ENCODE data around the gene IVD. TPM values are rescaled to one million over a fixed set of nuclear protein-coding genes. Genes with fewer than 3 reads are reported as not detected.

IVD gene
- total and polyA plus RNA-seq, 2 donors from 2014 or later: 76.9 to 83.0 TPM

DNA sequence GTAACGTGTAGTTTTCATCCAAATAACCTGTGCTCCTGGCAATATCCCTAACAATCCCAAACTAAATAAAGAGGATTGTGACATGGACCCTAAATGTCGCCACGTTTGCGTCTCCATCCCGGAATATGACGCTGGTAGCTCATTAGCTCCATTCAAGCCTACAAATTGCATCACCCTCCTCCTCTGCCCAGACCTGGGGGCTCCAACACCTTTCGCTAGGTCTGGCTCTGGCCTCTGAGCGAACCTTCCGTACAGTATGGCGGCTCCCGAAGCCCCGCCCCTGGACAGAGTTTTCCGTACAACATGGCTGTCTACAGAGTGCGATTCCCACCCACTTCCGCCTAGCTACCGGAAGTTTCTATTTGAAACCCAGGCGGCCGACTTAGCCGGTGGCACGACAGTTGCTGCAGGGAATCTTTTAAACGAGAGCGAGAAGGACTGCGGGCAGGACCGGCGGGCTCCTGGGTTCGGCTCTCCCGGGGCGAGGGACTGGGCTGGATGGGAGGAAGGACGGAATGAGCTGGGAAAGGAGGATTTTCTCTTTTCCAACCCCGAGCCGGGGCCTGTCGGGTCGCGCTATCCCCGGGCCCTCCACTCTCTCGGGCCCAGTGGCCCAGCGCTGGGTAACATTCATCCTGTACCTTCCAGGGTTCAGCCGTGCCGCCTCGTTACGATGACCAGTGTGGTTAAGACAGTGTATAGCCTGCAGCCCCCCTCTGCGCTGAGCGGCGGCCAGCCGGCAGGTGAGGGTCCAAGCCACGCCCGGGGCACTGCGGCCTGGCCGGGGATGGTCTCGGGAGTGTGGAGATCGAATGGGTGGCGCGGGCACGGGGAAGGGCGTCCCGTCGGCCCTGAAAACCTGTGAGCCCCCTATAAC, 22.8 kb upstream of the IVD start, which contains the start of gene KNSTRN:
TSS of gene KNSTRN (plus strand) at position 142 of the 877 bp plus-strand sequence. CDS start at position 257, 115 bp downstream.
- H3K4me3 ChIP-seq (ENCODE audit: low read length in 3 of 3): peak within 1 kb of the TSS; percentile 74 to 87 (median 86)
- peak within 1 kb of the TSS; percentile 57 to 73 (median 65) for H3K9ac ChIP-seq (ENCODE audit: low read length in 3 of 3)
- FAIRE-seq (no peak), DNase-seq (peak; percentile 93 to 97 (median 95))
- peaks cover 0 to 7% (median 5%) of the 10 kb centered on the region in 3 donors for H3K36me3 ChIP-seq (ENCODE audit: control insufficient read depth in 2 of 3, insufficient read depth in 3 of 3, low read length in 3 of 3)
- no peaks in the 10 kb centered on the region for H3K9me3 ChIP-seq (ENCODE audit: control insufficient read depth in 2 of 3, insufficient read depth in 1 of 3, low read length in 3 of 3)
- H3K4me1 ChIP-seq (ENCODE audit: control insufficient read depth in 2 of 3, insufficient read depth in 2 of 3, low read depth in 1 of 3, low read length in 3 of 3): peaks cover 0 to 11% (median 9%) of the 10 kb centered on the region in 3 donors
- no peak within 1 kb of the TSS for H3K27ac ChIP-seq (ENCODE audit: low read depth in 2 of 2, low read length in 2 of 2)
- no peaks in the 10 kb centered on the region for H3K27me3 ChIP-seq (ENCODE audit: control insufficient read depth, insufficient read depth, low read length)
- intact Hi-C loops (cut with DNase I): no loop called here
- TF ChIP-seq, protein P1, sequence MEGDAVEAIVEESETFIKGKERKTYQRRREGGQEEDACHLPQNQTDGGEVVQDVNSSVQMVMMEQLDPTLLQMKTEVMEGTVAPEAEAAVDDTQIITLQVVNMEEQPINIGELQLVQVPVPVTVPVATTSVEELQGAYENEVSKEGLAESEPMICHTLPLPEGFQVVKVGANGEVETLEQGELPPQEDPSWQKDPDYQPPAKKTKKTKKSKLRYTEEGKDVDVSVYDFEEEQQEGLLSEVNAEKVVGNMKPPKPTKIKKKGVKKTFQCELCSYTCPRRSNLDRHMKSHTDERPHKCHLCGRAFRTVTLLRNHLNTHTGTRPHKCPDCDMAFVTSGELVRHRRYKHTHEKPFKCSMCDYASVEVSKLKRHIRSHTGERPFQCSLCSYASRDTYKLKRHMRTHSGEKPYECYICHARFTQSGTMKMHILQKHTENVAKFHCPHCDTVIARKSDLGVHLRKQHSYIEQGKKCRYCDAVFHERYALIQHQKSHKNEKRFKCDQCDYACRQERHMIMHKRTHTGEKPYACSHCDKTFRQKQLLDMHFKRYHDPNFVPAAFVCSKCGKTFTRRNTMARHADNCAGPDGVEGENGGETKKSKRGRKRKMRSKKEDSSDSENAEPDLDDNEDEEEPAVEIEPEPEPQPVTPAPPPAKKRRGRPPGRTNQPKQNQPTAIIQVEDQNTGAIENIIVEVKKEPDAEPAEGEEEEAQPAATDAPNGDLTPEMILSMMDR (IDR thresholded peaks at IDR 0.05; ENCODE audit: borderline replicate concordance, extremely low read depth, insufficient read depth): no peak

DNA sequence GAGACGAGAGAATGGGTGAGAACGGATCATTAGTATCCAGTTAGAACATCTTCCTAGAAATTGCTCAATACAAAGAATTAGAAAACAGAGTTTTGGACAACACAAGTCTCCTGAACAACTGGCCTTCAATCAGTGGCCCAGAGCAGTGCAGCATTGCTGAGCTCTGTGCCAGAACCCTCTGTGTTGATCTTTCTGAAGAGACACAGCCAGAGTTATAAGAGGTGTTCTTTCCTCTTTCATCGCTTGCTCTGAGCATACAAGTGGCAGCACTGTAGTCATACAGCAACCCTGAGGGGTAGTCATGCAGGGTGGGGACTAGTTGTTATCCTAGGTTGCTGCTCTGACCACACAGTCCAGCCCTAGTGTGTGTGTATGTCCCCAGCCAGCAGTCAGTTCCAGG, 19.1 kb upstream of the IVD start:
- Histone ChIP-seq H3K9ac (ENCODE audit: low read length in 3 of 3) (no peak overlapping the region), H3K4me3 (ENCODE audit: low read length in 3 of 3) (no peak overlapping the region), H3K4me1 (ENCODE audit: control insufficient read depth in 2 of 3, insufficient read depth in 2 of 3, low read depth in 1 of 3, low read length in 3 of 3) (peaks cover 0 to 11% (median 9%) of the 10 kb centered on the region in 3 donors), H3K27me3 (ENCODE audit: control insufficient read depth, insufficient read depth, low read length) (no peaks in the 10 kb centered on the region), H3K36me3 (ENCODE audit: control insufficient read depth in 2 of 3, insufficient read depth in 3 of 3, low read length in 3 of 3) (peaks cover 0 to 7% (median 5%) of the 10 kb centered on the region in 3 donors), H3K27ac (ENCODE audit: low read depth in 2 of 2, low read length in 2 of 2) (no peak overlapping the region), H3K9me3 (ENCODE audit: control insufficient read depth in 2 of 3, insufficient read depth in 1 of 3, low read length in 3 of 3) (no peaks in the 10 kb centered on the region)
- DNase-seq: no peak
- no peak for FAIRE-seq
- intact Hi-C loops (cut with DNase I): no loop called here
- TF ChIP-seq, protein P1 (IDR thresholded peaks at IDR 0.05; ENCODE audit: borderline replicate concordance, extremely low read depth, insufficient read depth): no peak

DNA sequence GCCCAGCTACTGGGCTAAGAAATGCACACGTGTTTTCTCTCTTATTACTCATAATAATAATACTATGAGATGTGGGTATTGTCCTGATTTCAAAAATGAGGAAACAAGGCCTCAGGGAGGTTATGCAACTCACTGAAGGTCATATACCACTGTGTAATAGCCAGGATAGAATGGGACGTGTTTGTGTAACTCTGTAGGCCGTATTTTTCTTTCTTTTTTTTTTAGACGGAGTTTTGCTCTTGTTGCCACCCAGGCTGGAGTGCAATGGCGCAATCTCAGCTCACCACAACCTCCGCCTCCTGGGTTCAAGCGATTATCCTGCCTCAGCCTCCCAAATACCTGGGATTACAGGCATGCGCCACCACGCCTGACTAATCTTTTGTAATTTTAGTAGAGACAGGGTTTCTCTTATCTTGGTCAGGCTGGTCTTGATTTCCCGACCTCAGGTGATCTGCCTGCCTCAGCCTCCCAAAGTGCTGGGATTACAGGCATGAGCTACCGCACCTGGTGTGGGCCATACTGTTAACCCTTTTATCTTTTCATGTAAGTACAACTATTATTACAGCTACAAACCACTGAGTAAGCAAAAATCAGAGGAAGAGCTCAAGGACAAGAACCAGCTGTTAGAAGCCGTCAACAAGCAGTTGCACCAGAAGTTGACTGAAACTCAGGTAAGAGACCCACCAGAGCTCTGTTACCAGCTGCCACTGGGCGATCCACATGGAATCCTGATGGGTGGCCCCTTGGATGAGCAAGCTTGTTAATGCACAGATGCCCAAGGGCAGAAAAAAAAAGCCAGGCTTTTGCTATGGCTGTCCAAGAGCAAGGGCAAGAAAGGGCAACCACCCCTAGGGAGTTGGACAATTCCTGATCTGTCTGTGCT, 16.4 kb upstream of the IVD start:
- DNase-seq (no peak), FAIRE-seq (no peak)
- intact Hi-C loops (cut with DNase I): no loop called here
- Histone ChIP-seq H3K4me3 (ENCODE audit: low read length in 3 of 3) (no peak overlapping the region), H3K9me3 (ENCODE audit: control insufficient read depth in 2 of 3, insufficient read depth in 1 of 3, low read length in 3 of 3) (no peaks in the 10 kb centered on the region), H3K36me3 (ENCODE audit: control insufficient read depth in 2 of 3, insufficient read depth in 3 of 3, low read length in 3 of 3) (peaks cover 0 to 9% (median 6%) of the 10 kb centered on the region in 3 donors), H3K27me3 (ENCODE audit: control insufficient read depth, insufficient read depth, low read length) (no peaks in the 10 kb centered on the region), H3K27ac (ENCODE audit: low read depth in 2 of 2, low read length in 2 of 2) (no peak overlapping the region), H3K9ac (ENCODE audit: low read length in 3 of 3) (no peak overlapping the region), H3K4me1 (ENCODE audit: control insufficient read depth in 2 of 3, insufficient read depth in 2 of 3, low read depth in 1 of 3, low read length in 3 of 3) (no peaks in the 10 kb centered on the region)
- TF ChIP-seq, protein P1 (IDR thresholded peaks at IDR 0.05; ENCODE audit: borderline replicate concordance, extremely low read depth, insufficient read depth): no peak
